ENCODE results near the gene CBY1. TPM values are rescaled to one million over a fixed set of nuclear protein-coding genes. Genes with fewer than 3 reads are reported as not detected.
A peak's percentile ranks its signal among the peaks of the same experiment; 100 is the strongest.

CBY1 gene
- total and polyA plus RNA-seq, 10 of the 15 experiments (the other 5 are each of a cell fraction or from before 2014, with no cell fraction given): 7.3 to 18.6 (median 11.9) TPM

- TF ChIP-seq ZNF24 (IDR thresholded peaks at IDR 0.05) (no peak), HDAC2 (IDR thresholded peaks at IDR 0.05) (no peak), JUNB (IDR thresholded peaks at IDR 0.05) (no peak), ZNF622 (IDR thresholded peaks at IDR 0.05) (no peak), ZSCAN29 (IDR thresholded peaks at IDR 0.05) (no peak), SUPT20H (IDR thresholded peaks at IDR 0.05; ENCODE audit: borderline replicate concordance, control insufficient read depth, low read depth, low read length) (no peak), CBX3 (IDR thresholded peaks at IDR 0.05; ENCODE audit: borderline replicate concordance, low read depth) (no peak), CHD1 (IDR thresholded peaks at IDR 0.05; ENCODE audit: low read depth, low read length) (peak; percentile 99), ASH2L (IDR thresholded peaks at IDR 0.05; ENCODE audit: borderline replicate concordance, low read depth) (0 out of 2 replicates have a peak, but pooled peaks have one; percentile 16), BCLAF1 (IDR thresholded peaks at IDR 0.05) (peak; percentile 96), RFX5 (IDR thresholded peaks at IDR 0.05; ENCODE audit: low read depth, low read length) (peak; percentile 40; the same call in 1 of the 2 replicates), CREB1 (IDR thresholded peaks at IDR 0.05; ENCODE audit: low read depth) (0 out of 2 replicates have a peak, but pooled peaks have one; percentile 4), PKNOX1 (IDR thresholded peaks at IDR 0.05) (peak; percentile 36; the same call in 1 of the 2 replicates), REST (IDR thresholded peaks at IDR 0.05; ENCODE audit: low read depth, low read length) (no peak), SRF (IDR thresholded peaks at IDR 0.05; ENCODE audit: low read depth in 2 of 2, low read length in 2 of 2) (0 out of 4 replicates have a peak, but pooled peaks of 1 of the 2 experiments have one; percentile 10), NFXL1 (IDR thresholded peaks at IDR 0.05; ENCODE audit: borderline replicate concordance) (no peak), CHD4 (IDR thresholded peaks at IDR 0.05) (no peak), NKRF (conservative IDR thresholded peaks at IDR 0.05) (peak; percentile 60), TCF12 (IDR thresholded peaks at IDR 0.05; ENCODE audit: low read depth, low read length) (no peak), FOS (IDR thresholded peaks at IDR 0.05; ENCODE audit: borderline replicate concordance, extremely low read depth, insufficient read length) (no peak), HCFC1 (IDR thresholded peaks at IDR 0.05; ENCODE audit: low read length) (0 out of 2 replicates have a peak, but pooled peaks have one; percentile 35)
These were observed at the start of gene CBY1, which contains the start of gene FAM227A (continued) for GRCh38 chr22:38656256-38657044.
